Tibial nerve (tissue), 4 donors: ENCODE data around the gene BRME1. TPM values are rescaled to one million over a fixed set of nuclear protein-coding genes. Genes with fewer than 3 reads are reported as not detected.
A peak's percentile ranks its signal among the peaks of the same experiment; 100 is the strongest.

Source experiments
- DNase-seq, 2 donors: peaks; one replicate each; pipeline ENCODE4 v3.0.0-alpha.2; 2019; ENCODE audit warnings: low spot score in 2 of 2
- H3K27ac ChIP-seq, 4 donors: fragments of 200-600 bp; sonication (generic) in 3 of 4; one replicate each; pipeline ENCODE4 v1.5.1; 2017 to 2019; ENCODE audit warnings: mild to moderate bottlenecking in 1 of 4
- H3K27me3 ChIP-seq, 2 donors: fragments of 200-600 bp; sonication (generic) in 1 of 2; one replicate each; pipeline versions ENCODE4 v1.5.1 to v1.6.0; 2017 to 2019
- H3K36me3 ChIP-seq, 3 donors: fragments of 200-600 bp; sonication (generic); one replicate each; pipeline ENCODE4 v1.5.1; 2018 to 2019
- H3K4me1 ChIP-seq, 4 donors: fragments of 200-600 bp; sonication (generic) in 3 of 4; one replicate each; pipeline ENCODE4 v1.5.1; 2017 to 2019
- H3K4me3 ChIP-seq, 4 donors: fragments of 200-600 bp; sonication (generic) in 3 of 4; one replicate each; pipeline ENCODE4 v1.5.1; 2017 to 2019; ENCODE audit warnings: mild to moderate bottlenecking in 1 of 4, moderate library complexity in 1 of 4
- H3K9me3 ChIP-seq, 4 donors: fragments of 200-600 bp; sonication (generic) in 3 of 4; one replicate each; pipeline ENCODE4 v1.5.1; 2017 to 2019
- CTCF ChIP-seq, 5 experiments: fragments of 200-600 bp in 3 of 5; fragments of 450-650 bp in 2 of 5; sonication (generic) in 3 of 5; IDR thresholded peaks; one replicate each; pipeline ENCODE4 v1.5.1; 2016 to 2019; ENCODE audit warnings: antibody characterized with exemption in 5 of 5, mild to moderate bottlenecking in 3 of 5, moderate library complexity in 2 of 5
- EP300 ChIP-seq, 2 donors: sonication (generic); formaldehyde crosslinking; IDR thresholded peaks; one replicate each; pipeline ENCODE4 v1.6.1; 2017; ENCODE audit warnings: antibody characterized with exemption in 2 of 2, mild to moderate bottlenecking in 1 of 2
- POLR2A ChIP-seq, 2 donors: fragments of 450-650 bp; IDR thresholded peaks; one replicate each; pipeline ENCODE4 v1.6.1; 2017; ENCODE audit warnings: antibody characterized with exemption in 2 of 2, mild to moderate bottlenecking in 2 of 2, moderate library complexity in 2 of 2
- WGBS, 2 donors: methylation state at CpG; one replicate each; pipeline ENCODE4 v1.1.5; 2018; 5-methylcytosine and 5-hydroxymethylcytosine counted together
- total RNA-seq, 4 donors: library from RNA; depleted of rRNA; stranded (reverse); fragments of >200 nt; gene quantifications; one replicate each; pipeline ENCODE4 v1.1.0, GENCODE V29; 2016

BRME1 gene
- total RNA-seq, 4 donors from 2014 or later: 1.5 to 3.3 (median 3.0) TPM; not detected in 1

- Histone ChIP-seq H3K4me1 (no peaks in the 10 kb centered on the region), H3K4me3 (no peak overlapping the region), H3K27ac (no peak overlapping the region), H3K9me3 (no peaks in the 10 kb centered on the region), H3K36me3 (peaks cover 2 to 97% (median 30%) of the 10 kb centered on the region in 3 donors), H3K27me3 (no peaks in the 10 kb centered on the region)
- TF ChIP-seq CTCF (IDR thresholded peaks at IDR 0.05) (no peak), POLR2A (IDR thresholded peaks at IDR 0.05) (no peak), EP300 (IDR thresholded peaks at IDR 0.05) (no peak)
- 89 to 95% methylated on average over 17 of the region's 17 CpGs for WGBS, 2 donors
- no peak for DNase-seq
These were observed 7.4 kb upstream of the BRME1 start for GRCh38 chr19:13913352-13913751.

GRCh38 chr19:13909430-13909829, 3.5 kb upstream of the BRME1 start:
- Histone ChIP-seq H3K4me1 (peaks cover 0 to 27% (median 6%) of the 10 kb centered on the region in 4 donors), H3K4me3 (no peak overlapping the region), H3K27me3 (no peaks in the 10 kb centered on the region), H3K36me3 (peaks cover 2 to 60% (median 24%) of the 10 kb centered on the region in 3 donors), H3K27ac (no peak overlapping the region), H3K9me3 (no peaks in the 10 kb centered on the region)
- WGBS, 2 donors: 94 to 100% methylated on average over 2 of the region's 2 CpGs
- no peak for TF ChIP-seq EP300 (IDR thresholded peaks at IDR 0.05)
- TF ChIP-seq POLR2A (IDR thresholded peaks at IDR 0.05): no peak
- no peak for TF ChIP-seq CTCF (IDR thresholded peaks at IDR 0.05)
- DNase-seq: no peak

- Histone ChIP-seq H3K36me3 (peaks cover 2 to 52% (median 24%) of the 10 kb centered on the region in 3 donors), H3K9me3 (no peaks in the 10 kb centered on the region), H3K27me3 (no peaks in the 10 kb centered on the region), H3K4me3 (no peak overlapping the region), H3K27ac (no peak overlapping the region), H3K4me1 (peaks cover 0 to 27% (median 6%) of the 10 kb centered on the region in 4 donors)
- no peak for DNase-seq
- TF ChIP-seq EP300 (IDR thresholded peaks at IDR 0.05) (no peak), POLR2A (IDR thresholded peaks at IDR 0.05) (no peak), CTCF (IDR thresholded peaks at IDR 0.05) (no peak)
- WGBS, 2 donors: 77 to 82% methylated on average over 8 of the region's 8 CpGs
These were observed 2.8 kb upstream of the BRME1 start for GRCh38 chr19:13908674-13909073.

GRCh38 chr19:13906910-13907309, 993 bp upstream of the BRME1 start:
- Histone ChIP-seq H3K27me3 (no peaks in the 10 kb centered on the region), H3K4me1 (peaks cover 0 to 27% (median 6%) of the 10 kb centered on the region in 4 donors), H3K9me3 (no peaks in the 10 kb centered on the region), H3K4me3 (peak overlapping the region; percentile 67 to 92 (median 74)), H3K36me3 (peaks cover 0 to 34% (median 7%) of the 10 kb centered on the region in 3 donors), H3K27ac (peak overlapping the region in 2 of 4 donors; percentile 83 to 88)
- WGBS, 2 donors: 87 to 90% methylated on average over 5 of the region's 5 CpGs
- DNase-seq: no peak
- TF ChIP-seq CTCF (IDR thresholded peaks at IDR 0.05) (no peak), EP300 (IDR thresholded peaks at IDR 0.05) (no peak), POLR2A (IDR thresholded peaks at IDR 0.05) (no peak)

DNA sequence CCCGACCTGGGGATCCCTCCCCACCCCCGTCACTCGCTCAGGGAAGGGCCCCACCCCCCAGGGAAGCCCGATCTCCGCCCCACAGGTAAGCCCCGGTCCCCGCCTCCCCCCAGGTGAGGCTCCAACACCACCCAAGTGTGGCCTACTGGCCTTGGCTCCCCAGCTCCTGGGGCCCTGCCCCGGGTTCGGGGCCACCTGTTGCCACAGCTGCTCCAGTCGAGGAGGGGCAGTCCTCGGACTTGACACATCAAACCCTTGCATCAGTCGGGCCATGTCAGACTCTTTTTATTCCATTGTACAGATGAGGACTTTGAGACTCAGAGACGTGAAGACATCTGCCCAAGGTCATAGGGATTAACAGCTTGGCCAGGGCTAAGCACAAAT, 596 bp upstream of the BRME1 start:
- peaks cover 0 to 27% (median 6%) of the 10 kb centered on the region in 4 donors for H3K4me1 ChIP-seq
- no peak for TF ChIP-seq POLR2A (IDR thresholded peaks at IDR 0.05)
- TF ChIP-seq CTCF (IDR thresholded peaks at IDR 0.05): no peak
- no peak for TF ChIP-seq EP300 (IDR thresholded peaks at IDR 0.05)
- no peaks in the 10 kb centered on the region for H3K27me3 ChIP-seq
- DNase-seq: no peak
- WGBS, 2 donors: 4 to 9% methylated on average over 3 to 8 of the region's 13 CpGs
- H3K9me3 ChIP-seq: no peaks in the 10 kb centered on the region
- peak overlapping the region; percentile 67 to 92 (median 74) for H3K4me3 ChIP-seq
- H3K27ac ChIP-seq: peak overlapping the region in 3 of 4 donors; percentile 83 to 88 (median 85)
- H3K36me3 ChIP-seq: peaks cover 0 to 30% (median 7%) of the 10 kb centered on the region in 3 donors
